Astrocyte (in vitro differentiated cells and primary cell): ENCODE data around the gene NPRL2. TPM values are rescaled to one million over a fixed set of nuclear protein-coding genes. Genes with fewer than 3 reads are reported as not detected.

ENCODE experiments used
- DNase-seq: peaks from one replicate; pipeline ENCODE4 v3.0.0-alpha.2; 2010; ENCODE audit warnings: low read depth
- FAIRE-seq: peaks from 2 replicates; lab custom pipeline; 2011; peaks lifted over from hg19 to GRCh38; lab: Jason Lieb, UNC
- H2AFZ ChIP-seq: 2 replicates; pipeline ENCODE4 v1.6.0; 2012; ENCODE audit warnings: low read depth, low read length, inconsistent platforms
- H3K27ac ChIP-seq: 2 replicates; pipeline ENCODE4 v1.5.1; 2011; ENCODE audit warnings: low read depth, low read length, inconsistent platforms
- H3K27me3 ChIP-seq: 2 replicates; pipeline ENCODE4 v1.6.0; 2011; ENCODE audit warnings: low read length, inconsistent platforms; ENCODE audit not compliant: insufficient read depth
- H3K36me3 ChIP-seq: 2 replicates; pipeline ENCODE4 v1.5.1; 2011; ENCODE audit warnings: low read length, inconsistent platforms; ENCODE audit not compliant: insufficient read depth
- H3K4me1 ChIP-seq: 2 replicates; pipeline ENCODE4 v1.5.1; 2011; ENCODE audit warnings: low read length, inconsistent platforms; ENCODE audit not compliant: insufficient read depth
- H3K4me2 ChIP-seq: 2 replicates; pipeline ENCODE4 v1.6.0; 2012; ENCODE audit warnings: low read length, inconsistent platforms
- H3K4me3 ChIP-seq: 2 replicates; pipeline ENCODE4 v1.5.1; 2011; ENCODE audit warnings: low read depth, mild to moderate bottlenecking, low read length, inconsistent platforms; ENCODE audit not compliant: insufficient read depth
- H3K79me2 ChIP-seq: 2 replicates; pipeline ENCODE4 v1.6.0; 2012; ENCODE audit warnings: mild to moderate bottlenecking, low read length, inconsistent platforms; ENCODE audit not compliant: insufficient read depth
- H3K9ac ChIP-seq: 2 replicates; pipeline ENCODE4 v1.6.0; 2012; ENCODE audit warnings: mild to moderate bottlenecking, low read length, inconsistent platforms
- H3K9me3 ChIP-seq: 2 replicates; pipeline ENCODE4 v1.5.1; 2012; ENCODE audit warnings: low read depth, mild to moderate bottlenecking, low read length, inconsistent platforms; ENCODE audit not compliant: insufficient read depth
- H4K20me1 ChIP-seq: 2 replicates; pipeline ENCODE4 v1.6.0; 2012; ENCODE audit warnings: low read length, inconsistent platforms; ENCODE audit not compliant: insufficient read depth
- H3K27ac Mint-ChIP-seq: one replicate; pipeline ENCODE4 v1.8.0; 2021; ENCODE audit warnings: mild to moderate bottlenecking, mixed read lengths; ENCODE audit not compliant: unreplicated experiment
- H3K27me3 Mint-ChIP-seq: one replicate; pipeline ENCODE4 v1.8.0; 2021; ENCODE audit warnings: low read depth, mixed read lengths; ENCODE audit not compliant: unreplicated experiment
- H3K36me3 Mint-ChIP-seq: one replicate; pipeline ENCODE4 v1.8.0; 2021; ENCODE audit warnings: low read depth, mixed read lengths; ENCODE audit not compliant: unreplicated experiment
- H3K4me1 Mint-ChIP-seq: one replicate; pipeline ENCODE4 v1.8.0; 2021; ENCODE audit warnings: low read depth, mixed read lengths; ENCODE audit not compliant: unreplicated experiment
- H3K4me3 Mint-ChIP-seq: one replicate; pipeline ENCODE4 v1.8.0; 2021; ENCODE audit warnings: mild to moderate bottlenecking, moderate library complexity, mixed read lengths; ENCODE audit not compliant: unreplicated experiment
- H3K9me3 Mint-ChIP-seq: one replicate; pipeline ENCODE4 v1.8.0; 2021; ENCODE audit warnings: mild to moderate bottlenecking, mixed read lengths; ENCODE audit not compliant: unreplicated experiment
- EZH2 ChIP-seq: IDR thresholded peaks from 2 replicates; pipeline ENCODE4 v1.6.1; 2012; ENCODE audit warnings: mild to moderate bottlenecking, low read length, inconsistent platforms; ENCODE audit not compliant: insufficient read depth
- total RNA-seq: library from RNA; stranded (reverse); gene quantifications from 2 replicates; pipeline ENCODE4 v1.2.1, GENCODE V29; 2021
- TF ChIP-seq, protein P1 (sequence below): IDR thresholded peaks from 2 replicates; pipeline ENCODE4 v1.5.1; 2011; ENCODE audit warnings: low read depth, mild to moderate bottlenecking, inconsistent platforms, low read length, moderate library complexity; ENCODE audit not compliant: insufficient read depth

Gene NPRL2
- total RNA-seq, 1 donor from 2014 or later: 15.7 TPM

DNA sequence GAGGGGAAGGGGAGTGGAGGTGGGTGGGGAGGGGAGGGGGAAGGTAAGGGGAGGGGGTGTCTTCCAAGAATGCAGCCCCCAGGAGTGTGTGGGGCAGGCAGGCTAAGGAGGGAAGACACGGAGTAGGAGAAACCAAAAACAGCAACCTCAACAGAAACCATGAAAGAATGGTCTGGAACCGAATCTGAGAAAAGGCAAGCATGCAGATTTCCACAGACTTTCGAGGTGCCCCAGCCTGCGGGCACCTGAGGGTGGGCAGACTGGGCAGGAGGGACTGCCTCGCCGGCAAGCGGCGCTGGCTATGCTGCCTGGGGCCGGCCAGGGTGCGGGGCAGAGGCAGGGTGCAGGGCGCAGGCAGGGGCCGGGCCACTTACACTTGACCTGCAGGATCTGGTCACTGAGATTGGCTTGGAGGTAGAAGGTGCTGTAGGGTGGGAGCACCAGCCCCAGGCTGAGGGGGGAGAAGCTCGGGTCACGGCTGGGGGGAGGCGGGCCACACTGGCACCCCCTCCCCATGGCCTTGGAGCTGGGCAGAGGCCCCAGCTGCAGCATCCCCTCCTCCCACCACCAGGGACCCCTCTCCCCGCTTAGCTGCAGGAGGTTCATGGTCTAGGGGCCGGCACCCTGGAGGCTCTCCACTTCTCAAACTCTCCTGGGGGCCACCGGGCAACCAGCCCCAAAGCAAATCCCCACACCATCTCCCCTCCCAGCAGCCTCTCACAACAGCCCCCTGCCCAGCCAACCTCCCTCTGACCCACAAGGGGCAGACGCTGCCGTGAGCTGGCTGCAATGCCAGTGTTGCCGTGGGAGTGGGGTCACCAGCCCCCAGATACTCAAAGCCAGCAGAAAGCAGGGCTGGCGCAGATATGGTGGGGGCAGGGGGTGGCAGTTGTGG, 24.0 kb upstream of the NPRL2 start:
- no peak for TF ChIP-seq EZH2
- TF ChIP-seq, protein P1, sequence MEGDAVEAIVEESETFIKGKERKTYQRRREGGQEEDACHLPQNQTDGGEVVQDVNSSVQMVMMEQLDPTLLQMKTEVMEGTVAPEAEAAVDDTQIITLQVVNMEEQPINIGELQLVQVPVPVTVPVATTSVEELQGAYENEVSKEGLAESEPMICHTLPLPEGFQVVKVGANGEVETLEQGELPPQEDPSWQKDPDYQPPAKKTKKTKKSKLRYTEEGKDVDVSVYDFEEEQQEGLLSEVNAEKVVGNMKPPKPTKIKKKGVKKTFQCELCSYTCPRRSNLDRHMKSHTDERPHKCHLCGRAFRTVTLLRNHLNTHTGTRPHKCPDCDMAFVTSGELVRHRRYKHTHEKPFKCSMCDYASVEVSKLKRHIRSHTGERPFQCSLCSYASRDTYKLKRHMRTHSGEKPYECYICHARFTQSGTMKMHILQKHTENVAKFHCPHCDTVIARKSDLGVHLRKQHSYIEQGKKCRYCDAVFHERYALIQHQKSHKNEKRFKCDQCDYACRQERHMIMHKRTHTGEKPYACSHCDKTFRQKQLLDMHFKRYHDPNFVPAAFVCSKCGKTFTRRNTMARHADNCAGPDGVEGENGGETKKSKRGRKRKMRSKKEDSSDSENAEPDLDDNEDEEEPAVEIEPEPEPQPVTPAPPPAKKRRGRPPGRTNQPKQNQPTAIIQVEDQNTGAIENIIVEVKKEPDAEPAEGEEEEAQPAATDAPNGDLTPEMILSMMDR: no peak

DNA sequence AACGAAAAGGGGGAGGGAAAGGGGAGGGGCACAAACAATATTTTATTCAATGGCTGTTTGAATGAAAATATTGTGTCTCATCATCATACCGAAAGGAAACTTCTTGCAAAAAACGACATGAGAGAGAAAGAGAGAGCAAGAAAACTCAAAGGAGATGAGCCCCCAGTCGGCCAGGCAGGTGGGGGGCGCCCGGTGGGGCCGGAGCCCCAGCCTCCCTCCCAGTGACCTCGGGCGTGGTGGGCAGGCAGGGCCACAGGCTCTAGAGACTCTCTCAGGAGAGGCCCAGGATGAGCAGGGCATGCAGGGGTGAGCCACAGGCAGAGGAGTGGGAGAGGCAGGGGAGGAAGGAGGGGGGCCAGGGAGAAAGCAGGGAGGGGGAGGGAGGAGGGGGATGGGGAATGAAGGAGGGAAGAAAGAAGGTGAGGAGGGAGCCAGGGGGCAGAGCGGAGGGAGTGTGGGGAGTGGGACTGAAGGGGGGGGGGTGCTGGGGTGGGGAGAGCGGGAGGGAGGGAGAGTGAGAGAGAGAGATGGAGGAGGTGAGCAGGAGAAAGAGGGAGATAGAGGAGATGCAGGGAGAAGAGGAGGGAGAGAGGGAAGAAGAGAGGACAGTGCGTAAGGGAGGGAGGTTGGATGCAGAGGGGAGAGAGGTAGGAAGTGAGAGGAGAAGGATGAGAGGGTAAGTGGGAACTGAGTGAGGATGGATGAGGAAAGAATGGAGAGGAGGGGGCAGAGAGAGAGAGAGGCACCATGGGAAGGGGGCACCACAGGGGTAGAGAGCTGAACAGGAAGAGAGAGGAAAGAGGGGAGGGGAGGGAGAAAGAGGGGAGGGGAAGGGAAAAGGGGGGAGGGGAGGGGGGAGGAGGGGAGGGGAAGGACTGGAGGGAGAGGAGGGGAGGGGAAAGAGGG, 22.8 kb upstream of the NPRL2 start:
- no peak overlapping the region for H2AFZ ChIP-seq
- H3K4me1 Mint-ChIP-seq: peaks cover 8% of the 10 kb centered on the region
- TF ChIP-seq, protein P1: no peak
- TF ChIP-seq EZH2: no peak
- no peak for DNase-seq
- H3K27me3 Mint-ChIP-seq: peaks cover 19% of the 10 kb centered on the region
- peaks cover 4% of the 10 kb centered on the region for H3K27me3 ChIP-seq
- H3K4me2 ChIP-seq: no peak overlapping the region
- H3K9me3 Mint-ChIP-seq: no peaks in the 10 kb centered on the region
- FAIRE-seq: no peak
- H3K36me3 ChIP-seq: no peaks in the 10 kb centered on the region
- no peak overlapping the region for H3K27ac ChIP-seq
- H3K4me1 ChIP-seq: no peaks in the 10 kb centered on the region
- no peak overlapping the region for H3K4me3 Mint-ChIP-seq
- no peak overlapping the region for H3K4me3 ChIP-seq
- H3K36me3 Mint-ChIP-seq: no peaks in the 10 kb centered on the region
- no peaks in the 10 kb centered on the region for H3K9me3 ChIP-seq
- H3K9ac ChIP-seq: no peak overlapping the region
- H3K27ac Mint-ChIP-seq: no peak overlapping the region
- H3K79me2 ChIP-seq: no peaks in the 10 kb centered on the region
- H4K20me1 ChIP-seq: no peaks in the 10 kb centered on the region

More for the DNA sequence above, 24.0 kb upstream of the NPRL2 start:
- Histone ChIP-seq H3K4me3 (no peak overlapping the region), H3K27ac (no peak overlapping the region), H3K4me1 (no peaks in the 10 kb centered on the region), H2AFZ (no peak overlapping the region), H3K36me3 (no peaks in the 10 kb centered on the region), H4K20me1 (no peaks in the 10 kb centered on the region), H3K79me2 (no peaks in the 10 kb centered on the region), H3K27me3 (peaks cover 4% of the 10 kb centered on the region), H3K4me2 (no peak overlapping the region), H3K9me3 (no peaks in the 10 kb centered on the region), H3K9ac (no peak overlapping the region)
- FAIRE-seq: no peak
- Mint-ChIP-seq H3K4me3 (no peak overlapping the region), H3K9me3 (no peaks in the 10 kb centered on the region), H3K36me3 (no peaks in the 10 kb centered on the region), H3K4me1 (peaks cover 8% of the 10 kb centered on the region), H3K27me3 (peaks cover 18% of the 10 kb centered on the region), H3K27ac (no peak overlapping the region)
- no peak for DNase-seq
